IPS DF 6.9 (cell line): ENCODE results near the gene SIGLEC15.

Source experiments
- DNase-seq: peaks from one replicate; pipeline ENCODE4 v3.0.0-alpha.2; 2013; ENCODE audit warnings: low read depth, low spot score
- H3K27ac ChIP-seq: one replicate; pipeline ENCODE4 v1.5.1; 2013; ENCODE audit warnings: low read length, control low read depth
- H3K27me3 ChIP-seq: 2 replicates; pipeline ENCODE4 v1.6.1; 2013; ENCODE audit warnings: mild to moderate bottlenecking, low read length; ENCODE audit not compliant: control insufficient read depth, insufficient read depth
- H3K36me3 ChIP-seq: 2 replicates; pipeline ENCODE4 v1.6.1; 2013; ENCODE audit warnings: low read length; ENCODE audit not compliant: control insufficient read depth, insufficient read depth
- H3K4me1 ChIP-seq: 2 replicates; pipeline ENCODE4 v1.6.1; 2013; ENCODE audit warnings: low read length; ENCODE audit not compliant: control insufficient read depth, insufficient read depth
- H3K4me3 ChIP-seq: 2 replicates; pipeline ENCODE4 v1.5.1; 2013; ENCODE audit warnings: mild to moderate bottlenecking, low read length
- H3K9me3 ChIP-seq: 2 replicates; pipeline ENCODE4 v1.6.1; 2013; ENCODE audit warnings: low read length, inconsistent platforms; ENCODE audit not compliant: control insufficient read depth, insufficient read depth
- WGBS: extraction: QIAGEN DNeasy Blood & Tissue Kit; methylation state at CpG from one replicate; pipeline ENCODE4 v1.1.7; 2013; ENCODE audit warnings: mixed read lengths, missing lambda C conversion rate; ENCODE audit not compliant: insufficient read length, insufficient coverage; 5-methylcytosine and 5-hydroxymethylcytosine counted together

Gene SIGLEC15

GRCh38 chr18:45825258-45826044 is at the start of gene SIGLEC15:
Gene SIGLEC15, plus strand, starts transcription at chr18:45825675. Its CDS starts 54 bp downstream, at chr18:45825729.
- H3K27me3 ChIP-seq, result no peaks in the 10 kb centered on the region
- peaks cover 3% of the 10 kb centered on the region; the same call in 1 of the 2 replicates for H3K4me1 ChIP-seq
- no peaks in the 10 kb centered on the region for H3K9me3 ChIP-seq
- no CpG with 5 or more reads among the region's 12 CpGs for WGBS
- no peak within 1 kb of the TSS for H3K4me3 ChIP-seq
- no peak within 1 kb of the TSS for H3K27ac ChIP-seq
- H3K36me3 ChIP-seq, result no peaks in the 10 kb centered on the region
- DNase-seq, result no peak

- Histone ChIP-seq H3K4me3 (peak overlapping the region; percentile 82), H3K9me3 (no peaks in the 10 kb centered on the region), H3K27me3 (no peaks in the 10 kb centered on the region)
These were observed 49.7 kb upstream of the SIGLEC15 start for GRCh38 chr18:45775743-45776142.

GRCh38 chr18:45777393-45777792 is 48.1 kb upstream of the SIGLEC15 start:
- Histone ChIP-seq H3K9me3 (no peaks in the 10 kb centered on the region), H3K27me3 (no peaks in the 10 kb centered on the region), H3K4me1 (no peaks in the 10 kb centered on the region; the same call in 1 of the 2 replicates), H3K4me3 (no peak overlapping the region), H3K27ac (no peak overlapping the region), H3K36me3 (no peaks in the 10 kb centered on the region)
- WGBS, result no CpG with 5 or more reads among the region's 1 CpG
- DNase-seq, result no peak

More at GRCh38 chr18:45775743-45776142, 49.7 kb upstream of the SIGLEC15 start:
- Histone ChIP-seq H3K4me1 (no peaks in the 10 kb centered on the region; the same call in 1 of the 2 replicates), H3K27ac (no peak overlapping the region), H3K36me3 (no peaks in the 10 kb centered on the region)
- WGBS, result no CpG with 5 or more reads among the region's 8 CpGs
- DNase-seq, result no peak

GRCh38 chr18:45780568-45780967 is 44.9 kb upstream of the SIGLEC15 start:
- Histone ChIP-seq H3K36me3 (no peaks in the 10 kb centered on the region), H3K4me3 (no peak overlapping the region), H3K9me3 (no peaks in the 10 kb centered on the region), H3K27me3 (no peaks in the 10 kb centered on the region), H3K27ac (no peak overlapping the region), H3K4me1 (peaks cover 2% of the 10 kb centered on the region; the same call in 1 of the 2 replicates)
- no CpG with 5 or more reads among the region's 2 CpGs for WGBS
- no peak for DNase-seq

- no peak overlapping the region for H3K27ac ChIP-seq
- H3K36me3 ChIP-seq, result no peaks in the 10 kb centered on the region
- DNase-seq, result no peak
- no peak overlapping the region for H3K4me3 ChIP-seq
- peaks cover 2% of the 10 kb centered on the region; the same call in 1 of the 2 replicates for H3K4me1 ChIP-seq
- H3K9me3 ChIP-seq, result no peaks in the 10 kb centered on the region
- no CpG with 5 or more reads among the region's 1 CpG for WGBS
- H3K27me3 ChIP-seq, result no peaks in the 10 kb centered on the region
These were observed 42.8 kb upstream of the SIGLEC15 start for GRCh38 chr18:45782662-45783061.

- no CpG with 5 or more reads among the region's 9 CpGs for WGBS
- H3K27me3 ChIP-seq, result no peaks in the 10 kb centered on the region
- no peaks in the 10 kb centered on the region for H3K36me3 ChIP-seq
- no peak for DNase-seq
- no peak overlapping the region for H3K27ac ChIP-seq
- H3K4me1 ChIP-seq, result peaks cover 2% of the 10 kb centered on the region; the same call in 1 of the 2 replicates
- no peaks in the 10 kb centered on the region for H3K9me3 ChIP-seq
- H3K4me3 ChIP-seq, result no peak overlapping the region
These were observed 42.1 kb upstream of the SIGLEC15 start for GRCh38 chr18:45783097-45784075.

GRCh38 chr18:45785134-45785533 is 40.3 kb upstream of the SIGLEC15 start:
- Histone ChIP-seq H3K4me1 (peaks cover 2% of the 10 kb centered on the region; the same call in 1 of the 2 replicates), H3K36me3 (no peaks in the 10 kb centered on the region), H3K27ac (no peak overlapping the region), H3K27me3 (no peaks in the 10 kb centered on the region), H3K4me3 (no peak overlapping the region), H3K9me3 (no peaks in the 10 kb centered on the region)
- WGBS, result no CpG with 5 or more reads among the region's 4 CpGs
- no peak for DNase-seq

GRCh38 chr18:45786941-45787340 is 38.5 kb upstream of the SIGLEC15 start:
- no peak overlapping the region for H3K27ac ChIP-seq
- H3K4me3 ChIP-seq, result no peak overlapping the region
- no peaks in the 10 kb centered on the region for H3K9me3 ChIP-seq
- no peaks in the 10 kb centered on the region for H3K27me3 ChIP-seq
- no CpG with 5 or more reads among the region's 3 CpGs for WGBS
- DNase-seq, result no peak
- no peaks in the 10 kb centered on the region for H3K36me3 ChIP-seq
- peaks cover 2% of the 10 kb centered on the region; the same call in 1 of the 2 replicates for H3K4me1 ChIP-seq

GRCh38 chr18:45787346-45787745 is 38.1 kb upstream of the SIGLEC15 start:
- no peak overlapping the region for H3K4me3 ChIP-seq
- no peak overlapping the region for H3K27ac ChIP-seq
- H3K4me1 ChIP-seq, result peaks cover 2% of the 10 kb centered on the region; the same call in 1 of the 2 replicates
- no peaks in the 10 kb centered on the region for H3K36me3 ChIP-seq
- DNase-seq, result no peak
- no peaks in the 10 kb centered on the region for H3K9me3 ChIP-seq
- WGBS, result no CpG with 5 or more reads among the region's 1 CpG
- H3K27me3 ChIP-seq, result no peaks in the 10 kb centered on the region

GRCh38 chr18:45788861-45789260 is 36.6 kb upstream of the SIGLEC15 start:
- WGBS, result no CpG with 5 or more reads among the region's 3 CpGs
- no peak overlapping the region for H3K4me3 ChIP-seq
- no peaks in the 10 kb centered on the region for H3K9me3 ChIP-seq
- no peaks in the 10 kb centered on the region for H3K4me1 ChIP-seq
- DNase-seq, result no peak
- no peak overlapping the region for H3K27ac ChIP-seq
- no peaks in the 10 kb centered on the region for H3K36me3 ChIP-seq
- no peaks in the 10 kb centered on the region for H3K27me3 ChIP-seq
